OCI-LY1 (cell line): Measurements from ENCODE around the gene SPRED1.

Experiments used
- CTCF ChIP-seq: fragments of 200-600 bp; sonication (generic), shearing (Covaris generic); IDR thresholded peaks from 2 replicates; pipeline ENCODE4 v1.5.1; 2017; ENCODE audit warnings: mild to moderate bottlenecking, antibody characterized with exemption, low read length, moderate library complexity, mixed read lengths
- EZH2 ChIP-seq: fragments of 200-600 bp; sonication (generic), shearing (Covaris generic); IDR thresholded peaks from 2 replicates; pipeline ENCODE4 v1.8.0; 2017; ENCODE audit warnings: borderline replicate concordance, mixed run types, mild to moderate bottlenecking, antibody characterized with exemption, low read length, moderate library complexity, mixed read lengths

- TF ChIP-seq EZH2, result no peak
- TF ChIP-seq CTCF, result no peak
Observed at GRCh38 chr15:38324939-38325647, 72.5 kb downstream of the SPRED1 start.
